Measurements from ENCODE around the gene SFXN4. TPM values are rescaled to one million over a fixed set of nuclear protein-coding genes. Genes with fewer than 3 reads are reported as not detected.

The SFXN4 gene
- total and polyA plus RNA-seq, 2 of the 13 experiments (the other 11 are each of a cell fraction or from before 2014, with no cell fraction given), result 47.7 to 64.9 TPM

- TF ChIP-seq, protein P1, sequence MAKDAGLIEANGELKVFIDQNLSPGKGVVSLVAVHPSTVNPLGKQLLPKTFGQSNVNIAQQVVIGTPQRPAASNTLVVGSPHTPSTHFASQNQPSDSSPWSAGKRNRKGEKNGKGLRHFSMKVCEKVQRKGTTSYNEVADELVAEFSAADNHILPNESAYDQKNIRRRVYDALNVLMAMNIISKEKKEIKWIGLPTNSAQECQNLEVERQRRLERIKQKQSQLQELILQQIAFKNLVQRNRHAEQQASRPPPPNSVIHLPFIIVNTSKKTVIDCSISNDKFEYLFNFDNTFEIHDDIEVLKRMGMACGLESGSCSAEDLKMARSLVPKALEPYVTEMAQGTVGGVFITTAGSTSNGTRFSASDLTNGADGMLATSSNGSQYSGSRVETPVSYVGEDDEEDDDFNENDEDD (CRISPR knock-in tag; IDR thresholded peaks at IDR 0.05; ENCODE audit: borderline replicate concordance), result peak; percentile 44; the same call in 1 of the 2 replicates
- TF ChIP-seq ATF5 (CRISPR knock-in tag; IDR thresholded peaks at IDR 0.05; ENCODE audit: low read depth) (no peak), ZNF232 (CRISPR knock-in tag; IDR thresholded peaks at IDR 0.05; ENCODE audit: borderline replicate concordance) (no peak), ZNF746 (CRISPR knock-in tag; IDR thresholded peaks at IDR 0.05) (no peak), TGIF2 (CRISPR knock-in tag; IDR thresholded peaks at IDR 0.05) (0 out of 2 replicates have a peak, but pooled peaks have one; percentile 15), POLR2AphosphoS5 (IDR thresholded peaks at IDR 0.05; ENCODE audit: low read depth, low read length) (peak; percentile 62; the same call in 1 of the 2 replicates), GMEB1 (CRISPR knock-in tag; IDR thresholded peaks at IDR 0.05; ENCODE audit: borderline replicate concordance) (no peak), ZSCAN29 (CRISPR knock-in tag; conservative IDR thresholded peaks at IDR 0.05) (no peak), USF2 (IDR thresholded peaks at IDR 0.05; ENCODE audit: low read depth, low read length) (no peak), USF2 (CRISPR knock-in tag; IDR thresholded peaks at IDR 0.05; ENCODE audit: borderline replicate concordance) (no peak), ZNF841 (CRISPR knock-in tag; IDR thresholded peaks at IDR 0.05; ENCODE audit: borderline replicate concordance) (0 out of 2 replicates have a peak, but pooled peaks have one; percentile 16), ZKSCAN8 (CRISPR knock-in tag; IDR thresholded peaks at IDR 0.05; ENCODE audit: borderline replicate concordance) (no peak), ZNF180 (CRISPR knock-in tag; IDR thresholded peaks at IDR 0.05; ENCODE audit: borderline replicate concordance, low read depth) (no peak), ZBTB33 (CRISPR knock-in tag; IDR thresholded peaks at IDR 0.05) (no peak)
- TF ChIP-seq, protein P2, sequence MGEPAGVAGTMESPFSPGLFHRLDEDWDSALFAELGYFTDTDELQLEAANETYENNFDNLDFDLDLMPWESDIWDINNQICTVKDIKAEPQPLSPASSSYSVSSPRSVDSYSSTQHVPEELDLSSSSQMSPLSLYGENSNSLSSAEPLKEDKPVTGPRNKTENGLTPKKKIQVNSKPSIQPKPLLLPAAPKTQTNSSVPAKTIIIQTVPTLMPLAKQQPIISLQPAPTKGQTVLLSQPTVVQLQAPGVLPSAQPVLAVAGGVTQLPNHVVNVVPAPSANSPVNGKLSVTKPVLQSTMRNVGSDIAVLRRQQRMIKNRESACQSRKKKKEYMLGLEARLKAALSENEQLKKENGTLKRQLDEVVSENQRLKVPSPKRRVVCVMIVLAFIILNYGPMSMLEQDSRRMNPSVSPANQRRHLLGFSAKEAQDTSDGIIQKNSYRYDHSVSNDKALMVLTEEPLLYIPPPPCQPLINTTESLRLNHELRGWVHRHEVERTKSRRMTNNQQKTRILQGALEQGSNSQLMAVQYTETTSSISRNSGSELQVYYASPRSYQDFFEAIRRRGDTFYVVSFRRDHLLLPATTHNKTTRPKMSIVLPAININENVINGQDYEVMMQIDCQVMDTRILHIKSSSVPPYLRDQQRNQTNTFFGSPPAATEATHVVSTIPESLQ (CRISPR knock-in tag; conservative IDR thresholded peaks at IDR 0.05), result no peak
- TF ChIP-seq, protein P3, sequence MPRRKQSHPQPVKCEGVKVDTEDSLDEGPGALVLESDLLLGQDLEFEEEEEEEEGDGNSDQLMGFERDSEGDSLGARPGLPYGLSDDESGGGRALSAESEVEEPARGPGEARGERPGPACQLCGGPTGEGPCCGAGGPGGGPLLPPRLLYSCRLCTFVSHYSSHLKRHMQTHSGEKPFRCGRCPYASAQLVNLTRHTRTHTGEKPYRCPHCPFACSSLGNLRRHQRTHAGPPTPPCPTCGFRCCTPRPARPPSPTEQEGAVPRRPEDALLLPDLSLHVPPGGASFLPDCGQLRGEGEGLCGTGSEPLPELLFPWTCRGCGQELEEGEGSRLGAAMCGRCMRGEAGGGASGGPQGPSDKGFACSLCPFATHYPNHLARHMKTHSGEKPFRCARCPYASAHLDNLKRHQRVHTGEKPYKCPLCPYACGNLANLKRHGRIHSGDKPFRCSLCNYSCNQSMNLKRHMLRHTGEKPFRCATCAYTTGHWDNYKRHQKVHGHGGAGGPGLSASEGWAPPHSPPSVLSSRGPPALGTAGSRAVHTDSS (CRISPR knock-in tag; conservative IDR thresholded peaks at IDR 0.05), result no peak
- TF ChIP-seq, protein P4, sequence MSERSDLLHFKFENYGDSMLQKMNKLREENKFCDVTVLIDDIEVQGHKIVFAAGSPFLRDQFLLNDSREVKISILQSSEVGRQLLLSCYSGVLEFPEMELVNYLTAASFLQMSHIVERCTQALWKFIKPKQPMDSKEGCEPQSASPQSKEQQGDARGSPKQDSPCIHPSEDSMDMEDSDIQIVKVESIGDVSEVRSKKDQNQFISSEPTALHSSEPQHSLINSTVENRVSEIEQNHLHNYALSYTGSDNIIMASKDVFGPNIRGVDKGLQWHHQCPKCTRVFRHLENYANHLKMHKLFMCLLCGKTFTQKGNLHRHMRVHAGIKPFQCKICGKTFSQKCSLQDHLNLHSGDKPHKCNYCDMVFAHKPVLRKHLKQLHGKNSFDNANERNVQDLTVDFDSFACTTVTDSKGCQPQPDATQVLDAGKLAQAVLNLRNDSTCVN (CRISPR knock-in tag; IDR thresholded peaks at IDR 0.05; ENCODE audit: borderline replicate concordance), result no peak
Measured at GRCh38 chr10:119207366-119207666, 41.8 kb upstream of the SFXN4 start, which contains the start of gene GRK5 (continued).
